ENCODE measurements around the gene TMEM44. TPM values are rescaled to one million over a fixed set of nuclear protein-coding genes. Genes with fewer than 3 reads are reported as not detected.
A peak's percentile ranks its signal among the peaks of the same experiment; 100 is the strongest.

Gene TMEM44
- total and polyA plus RNA-seq, 2 of the 4 experiments (the other 2 are of a cell fraction): 9.7 to 24.2 TPM

DNA sequence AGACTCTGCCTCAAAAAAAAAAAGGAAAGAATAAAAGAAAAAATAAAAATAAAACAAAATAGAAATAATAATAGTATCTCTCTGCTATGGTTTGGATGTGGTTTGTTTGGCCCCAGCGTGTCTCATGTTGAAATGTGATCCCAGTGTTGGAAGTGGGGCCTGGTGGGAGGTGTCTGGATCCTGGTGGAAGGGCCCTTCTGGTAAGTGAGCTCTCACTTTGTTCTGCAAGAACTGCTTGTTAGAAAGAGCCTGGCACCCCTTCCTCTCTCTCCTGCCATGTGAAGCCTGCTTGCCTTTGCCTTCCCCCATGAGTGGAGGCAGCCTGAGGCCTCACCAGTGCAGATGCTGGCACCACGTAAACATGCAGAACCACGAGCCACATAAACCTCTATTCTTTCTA, 26.3 kb downstream of the TMEM44 start:
- intact Hi-C loops (cut with micrococcal nuclease): no loop called here
- no peak overlapping the region for H4K91ac ChIP-seq (ENCODE audit: insufficient read depth, low read depth, low read length)
- H3K4me1 ChIP-seq (ENCODE audit: control insufficient read depth, insufficient read depth, low read length): peaks cover 5% of the 10 kb centered on the region; the same call in 1 of the 2 replicates
- H2BK15ac ChIP-seq (ENCODE audit: low read depth, low read length): no peak overlapping the region
- DNase-seq (peak; percentile 13), ATAC-seq (ENCODE audit: low read depth) (peak; percentile 56)
- ChIA-PET CTCF (no interaction called here), POLR2A (ENCODE audit: unreplicated experiment) (no interaction called here)
- no peak overlapping the region for H3K4ac ChIP-seq (ENCODE audit: low read depth, low read length)
- 0 out of 2 replicates have a peak overlapping the region, but pooled peaks have one; percentile 58 for H4K5ac ChIP-seq (ENCODE audit: low read depth, low read length)
- H2BK120ac ChIP-seq (ENCODE audit: low read depth, low read length): no peak overlapping the region
- H3K4me3 ChIP-seq (ENCODE audit: insufficient read depth, low read depth, low read length): no peak overlapping the region
- no peak overlapping the region for H2AFZ ChIP-seq (replicated peaks; ENCODE audit: low read length, poor library complexity)
- in situ Hi-C loops (cut with MboI; ENCODE audit: low sequenced_read_pairs): loop anchor here (10.0 kb wide), 1 partner anchor 272 kb away; no protein-coding TSS in a partner anchor
- TF ChIP-seq MXI1 (IDR thresholded peaks at IDR 0.05; ENCODE audit: borderline replicate concordance, low read depth, low read length): no peak
- TF ChIP-seq RCOR1 (IDR thresholded peaks at IDR 0.05; ENCODE audit: insufficient replicate concordance, low read length): no peak
- no peak overlapping the region for H2AK9ac ChIP-seq (replicated peaks; ENCODE audit: low read depth, low read length, poor library complexity)
- BruUV-seq (replicated peaks): no TSS peak
- peak overlapping the region; percentile 22; the same call in 1 of the 2 replicates for H3K4me2 ChIP-seq (ENCODE audit: low read depth, low read length)
- H3K27ac ChIP-seq (ENCODE audit: insufficient read depth, low read length): no peak overlapping the region
- H4K8ac ChIP-seq (ENCODE audit: low read depth in 2 of 2, low read length in 2 of 2): no peak overlapping the region
- H2BK20ac ChIP-seq (ENCODE audit: low read depth, low read length): no peak overlapping the region
- H2AK5ac ChIP-seq (ENCODE audit: low read depth, low read length): no peak overlapping the region
- H3K18ac ChIP-seq (ENCODE audit: low read depth, low read length): no peak overlapping the region
- no peaks in the 10 kb centered on the region; a peak in 1 of 4 replicates for H3K79me1 ChIP-seq (ENCODE audit: low read depth in 1 of 2, low read length in 2 of 2)
- H3K9me1 ChIP-seq (ENCODE audit: insufficient read depth, low read length): 0 out of 2 replicates have a peak, but pooled peaks cover under 1% of the 10 kb centered on the region
- no peak overlapping the region for H3K9ac ChIP-seq (ENCODE audit: low read depth, low read length)
- H3K23ac ChIP-seq (ENCODE audit: low read depth, low read length): no peak overlapping the region
- no peaks in the 10 kb centered on the region for H4K20me1 ChIP-seq (ENCODE audit: insufficient read depth, low read length)
- dilution Hi-C loops (cut with HindIII; ENCODE audit: low sequenced_read_pairs, unreplicated experiment): no loop called here
- no peak overlapping the region for H3K56ac ChIP-seq (ENCODE audit: extremely low read depth, insufficient read depth, low read length)
- no peak overlapping the region for H2BK5ac ChIP-seq (ENCODE audit: low read depth, low read length, poor library complexity, severe bottlenecking)
- WGBS, 2 experiments (ENCODE audit: extremely low coverage in 2 of 2, insufficient read length in 1 of 2): no CpG with 5 or more reads among the region's 3 CpGs
- peaks cover 9% of the 10 kb centered on the region for H3K36me3 ChIP-seq (ENCODE audit: control insufficient read depth, insufficient read depth, low read length)
- H3K14ac ChIP-seq (replicated peaks; ENCODE audit: low read depth, low read length): no peak overlapping the region
- no peaks in the 10 kb centered on the region for H3K9me3 ChIP-seq (ENCODE audit: control insufficient read depth, insufficient read depth, low read length)
- H3K27me3 ChIP-seq (ENCODE audit: control insufficient read depth, insufficient read depth, low read length): no peaks in the 10 kb centered on the region
